ENCODE measurements around the gene IQGAP3.
A peak's percentile ranks its signal among the peaks of the same experiment; 100 is the strongest.

DNA sequence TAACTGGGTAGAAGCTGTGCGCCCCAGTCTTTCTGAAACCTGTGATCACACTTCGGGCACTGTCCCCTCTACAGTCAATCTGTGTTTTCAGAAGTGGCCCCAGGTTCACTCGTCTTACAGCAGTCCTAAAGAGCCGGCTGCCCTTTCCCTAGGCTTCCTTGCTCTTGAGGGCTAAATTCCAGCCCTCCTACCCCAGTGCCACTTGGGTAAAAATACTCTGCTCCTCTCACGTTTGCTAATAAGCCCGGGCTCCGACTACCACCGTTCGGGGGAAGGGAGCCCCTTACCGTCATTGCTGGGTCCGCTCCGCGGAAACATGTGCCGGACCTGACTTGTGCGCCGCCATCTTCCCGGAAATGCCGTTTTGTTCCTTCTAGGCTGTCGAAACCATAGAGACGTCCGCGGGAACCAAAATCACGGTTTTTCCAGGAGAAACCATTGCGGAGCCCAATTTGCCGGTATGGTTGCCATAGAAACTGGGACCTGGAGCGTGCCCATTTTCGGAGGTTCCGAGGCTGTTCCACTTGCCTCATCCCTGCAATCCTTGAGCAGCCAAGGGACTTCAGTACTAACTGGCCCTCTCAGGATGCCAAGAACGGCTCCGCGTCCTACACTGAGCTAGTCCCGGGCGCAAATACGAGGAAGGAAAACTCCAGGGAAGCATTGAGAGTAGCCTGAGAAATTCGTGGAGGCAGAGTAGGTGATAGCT lies 28.9 kb upstream of the IQGAP3 start, which contains the start of gene GPATCH4:
- TF ChIP-seq, protein P1, sequence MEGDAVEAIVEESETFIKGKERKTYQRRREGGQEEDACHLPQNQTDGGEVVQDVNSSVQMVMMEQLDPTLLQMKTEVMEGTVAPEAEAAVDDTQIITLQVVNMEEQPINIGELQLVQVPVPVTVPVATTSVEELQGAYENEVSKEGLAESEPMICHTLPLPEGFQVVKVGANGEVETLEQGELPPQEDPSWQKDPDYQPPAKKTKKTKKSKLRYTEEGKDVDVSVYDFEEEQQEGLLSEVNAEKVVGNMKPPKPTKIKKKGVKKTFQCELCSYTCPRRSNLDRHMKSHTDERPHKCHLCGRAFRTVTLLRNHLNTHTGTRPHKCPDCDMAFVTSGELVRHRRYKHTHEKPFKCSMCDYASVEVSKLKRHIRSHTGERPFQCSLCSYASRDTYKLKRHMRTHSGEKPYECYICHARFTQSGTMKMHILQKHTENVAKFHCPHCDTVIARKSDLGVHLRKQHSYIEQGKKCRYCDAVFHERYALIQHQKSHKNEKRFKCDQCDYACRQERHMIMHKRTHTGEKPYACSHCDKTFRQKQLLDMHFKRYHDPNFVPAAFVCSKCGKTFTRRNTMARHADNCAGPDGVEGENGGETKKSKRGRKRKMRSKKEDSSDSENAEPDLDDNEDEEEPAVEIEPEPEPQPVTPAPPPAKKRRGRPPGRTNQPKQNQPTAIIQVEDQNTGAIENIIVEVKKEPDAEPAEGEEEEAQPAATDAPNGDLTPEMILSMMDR (IDR thresholded peaks at IDR 0.05): no peak
- TF ChIP-seq POLR2A (IDR thresholded peaks at IDR 0.05): peak in 2 of 4 donors; percentile 20 to 39
- no peak for TF ChIP-seq EP300 (IDR thresholded peaks at IDR 0.05)
- peak in 1 of 2 donors; percentile 23 for TF ChIP-seq POLR2AphosphoS5 (IDR thresholded peaks at IDR 0.05)
